HepG2 (cell line): ENCODE data around the gene EPC2.

Experiments used
- CTCF ChIP-seq: sonication (generic); formaldehyde crosslinking; IDR thresholded peaks from 2 replicates; pipeline ENCODE4 v1.5.0; 2020; ENCODE audit warnings: mild to moderate bottlenecking, missing genetic modification reagents, moderate library complexity
- MEIS2 ChIP-seq: sonication (generic); formaldehyde crosslinking; IDR thresholded peaks from 2 replicates; pipeline ENCODE4 v1.9.0; 2021; ENCODE audit warnings: mild to moderate bottlenecking, missing genetic modification reagents
- SETDB1 ChIP-seq: sonication (generic); formaldehyde crosslinking; IDR thresholded peaks from 2 replicates; pipeline ENCODE4 v1.5.1; 2020; ENCODE audit warnings: missing genetic modification reagents, mild to moderate bottlenecking, borderline replicate concordance
- SIN3A ChIP-seq: IDR thresholded peaks from 2 replicates; pipeline ENCODE4 v1.6.1; 2011; ENCODE audit warnings: low read depth, mild to moderate bottlenecking, control low read depth, low read length, borderline replicate concordance
- XRCC5 ChIP-seq: fragments of 200-400 bp; formaldehyde crosslinking; optimal IDR thresholded peaks from 2 replicates; pipeline ENCODE3; 2017; ENCODE audit warnings: mild to moderate bottlenecking, low read length
- ZKSCAN8 ChIP-seq: IDR thresholded peaks from 2 replicates; pipeline ENCODE4 v1.6.1; 2016; ENCODE audit warnings: borderline replicate concordance, missing genetic modification reagents, missing compliant biosample characterization
- ZNF790 ChIP-seq: sonication (generic); formaldehyde crosslinking; IDR thresholded peaks from 2 replicates; pipeline ENCODE4 v1.8.0; 2022; ENCODE audit warnings: missing genetic modification reagents, mild to moderate bottlenecking, borderline replicate concordance

- no peak for TF ChIP-seq XRCC5
- no peak for TF ChIP-seq ZNF790
- no peak for TF ChIP-seq MEIS2
- no peak for TF ChIP-seq ZKSCAN8 (CRISPR knock-in tag)
- no peak for TF ChIP-seq SIN3A
- no peak for TF ChIP-seq CTCF (CRISPR knock-in tag)
- no peak for TF ChIP-seq SETDB1 (CRISPR knock-in tag)
Measured at GRCh38 chr2:148702475-148702874, 57.9 kb downstream of the EPC2 start.
